Endodermal cell (in vitro differentiated cells): ENCODE data around the gene STX18. TPM values are rescaled to one million over a fixed set of nuclear protein-coding genes. Genes with fewer than 3 reads are reported as not detected.

Experiments
- DNase-seq: peaks from one replicate; pipeline ENCODE4 v3.0.0-alpha.2; 2017
- H3K27ac ChIP-seq: 2 replicates; pipeline ENCODE4 v1.5.1; 2013; ENCODE audit warnings: mild to moderate bottlenecking, low read depth, low read length, moderate library complexity
- H3K27me3 ChIP-seq: 2 replicates; pipeline ENCODE4 v1.6.1; 2013; ENCODE audit warnings: mild to moderate bottlenecking, low read length, moderate library complexity; ENCODE audit not compliant: insufficient read depth, control insufficient read depth, poor library complexity, severe bottlenecking
- H3K36me3 ChIP-seq: 2 replicates; pipeline ENCODE4 v1.7.0; 2013; ENCODE audit warnings: mild to moderate bottlenecking, low read length, moderate library complexity; ENCODE audit not compliant: control insufficient read depth, insufficient read depth
- H3K4me1 ChIP-seq: one replicate; pipeline ENCODE4 v1.7.0; 2013; ENCODE audit warnings: low read length; ENCODE audit not compliant: control insufficient read depth, insufficient read depth
- H3K4me3 ChIP-seq: 2 replicates; pipeline ENCODE4 v1.5.1; 2013; ENCODE audit warnings: mild to moderate bottlenecking, low read length, moderate library complexity
- H3K9ac ChIP-seq: 2 replicates; pipeline ENCODE4 v1.6.1; 2013; ENCODE audit warnings: mild to moderate bottlenecking, low read length, moderate library complexity; ENCODE audit not compliant: poor library complexity, severe bottlenecking; ENCODE audit errors: extremely low read depth
- H3K9me3 ChIP-seq: 2 replicates; pipeline ENCODE4 v1.6.1; 2013; ENCODE audit warnings: mild to moderate bottlenecking, low read length, moderate library complexity; ENCODE audit not compliant: control insufficient read depth
- H3K27ac Mint-ChIP-seq: 2 replicates; pipeline ENCODE4 v1.8.0; 2020; ENCODE audit warnings: mixed read lengths
- H3K27me3 Mint-ChIP-seq: 2 replicates; pipeline ENCODE4 v1.8.0; 2021; ENCODE audit warnings: mild to moderate bottlenecking, mixed read lengths; ENCODE audit not compliant: insufficient read depth
- H3K36me3 Mint-ChIP-seq: 2 replicates; pipeline ENCODE4 v1.8.0; 2020; ENCODE audit warnings: low read depth, mixed read lengths
- H3K4me1 Mint-ChIP-seq: 2 replicates; pipeline ENCODE4 v1.8.0; 2020; ENCODE audit warnings: mixed read lengths
- H3K4me3 Mint-ChIP-seq: 2 replicates; pipeline ENCODE4 v1.8.0; 2020; ENCODE audit warnings: mild to moderate bottlenecking, moderate library complexity, mixed read lengths
- H3K9me3 Mint-ChIP-seq: 2 replicates; pipeline ENCODE4 v1.8.0; 2020; ENCODE audit warnings: mild to moderate bottlenecking, mixed read lengths
- CTCF ChIP-seq: fragments of 200-600 bp; sonication (generic); conservative IDR thresholded peaks from 2 replicates; pipeline ENCODE4 v1.5.0; 2021; ENCODE audit warnings: antibody characterized with exemption, mild to moderate bottlenecking
- WGBS, 2 experiments: methylation state at CpG; one replicate each; pipeline versions ENCODE4 v1.1.5 to v1.1.7; 2013; ENCODE audit warnings: missing lambda C conversion rate in 2 of 2, mixed read lengths in 1 of 2; ENCODE audit not compliant: insufficient coverage in 1 of 2, insufficient read length in 1 of 2; 5-methylcytosine and 5-hydroxymethylcytosine counted together
- total RNA-seq, 2 donors: library from RNA; stranded (reverse); fragmentation: NEBNext Ultra II Directional in 1 of 2; extraction: Animal tissue kit (Norgen Biotek cat#: 25700) in 1 of 2; gene quantifications; 2 replicates in 1 of 2; 3 replicates in 1 of 2; pipeline ENCODE4 v1.2.1, GENCODE V29; 2021

Gene STX18
- total RNA-seq, 2 donors from 2014 or later, result 26.9 to 33.3 TPM

- Mint-ChIP-seq H3K27me3 (no peaks in the 10 kb centered on the region), H3K4me1 (peaks cover 22% of the 10 kb centered on the region), H3K36me3 (no peaks in the 10 kb centered on the region), H3K27ac (no peak overlapping the region), H3K9me3 (no peaks in the 10 kb centered on the region), H3K4me3 (no peak overlapping the region)
- 71 to 77% methylated on average over 2 to 3 of the region's 3 CpGs for WGBS, 2 experiments
- Histone ChIP-seq H3K9me3 (no peaks in the 10 kb centered on the region), H3K36me3 (no peaks in the 10 kb centered on the region), H3K4me3 (no peak overlapping the region), H3K27me3 (no peaks in the 10 kb centered on the region), H3K9ac (no peak overlapping the region), H3K4me1 (no peaks in the 10 kb centered on the region), H3K27ac (peak overlapping the region; percentile 96)
- no peak for TF ChIP-seq CTCF
- DNase-seq, result no peak
These were observed 60.4 kb downstream of the STX18 start for GRCh38 chr4:4481399-4481994.

GRCh38 chr4:4480685-4481398, 61.0 kb downstream of the STX18 start:
- no peak overlapping the region for H3K9ac ChIP-seq
- no peak overlapping the region for H3K4me3 Mint-ChIP-seq
- H3K4me3 ChIP-seq, result no peak overlapping the region
- H3K27ac Mint-ChIP-seq, result no peak overlapping the region
- no peaks in the 10 kb centered on the region for H3K36me3 ChIP-seq
- H3K27ac ChIP-seq, result peak overlapping the region; percentile 96
- no peak for DNase-seq
- H3K27me3 Mint-ChIP-seq, result no peaks in the 10 kb centered on the region
- H3K9me3 Mint-ChIP-seq, result no peaks in the 10 kb centered on the region
- H3K9me3 ChIP-seq, result no peaks in the 10 kb centered on the region
- peaks cover 22% of the 10 kb centered on the region for H3K4me1 Mint-ChIP-seq
- TF ChIP-seq CTCF, result peak; percentile 67
- WGBS, 2 experiments, result 13 to 54% methylated on average over 5 to 6 of the region's 6 CpGs
- H3K4me1 ChIP-seq, result no peaks in the 10 kb centered on the region
- no peaks in the 10 kb centered on the region for H3K27me3 ChIP-seq
- no peaks in the 10 kb centered on the region for H3K36me3 Mint-ChIP-seq

- Mint-ChIP-seq H3K4me1 (peaks cover 22% of the 10 kb centered on the region), H3K4me3 (no peak overlapping the region), H3K9me3 (no peaks in the 10 kb centered on the region), H3K27ac (no peak overlapping the region), H3K27me3 (no peaks in the 10 kb centered on the region), H3K36me3 (no peaks in the 10 kb centered on the region)
- Histone ChIP-seq H3K4me1 (no peaks in the 10 kb centered on the region), H3K27me3 (no peaks in the 10 kb centered on the region), H3K9me3 (no peaks in the 10 kb centered on the region), H3K9ac (no peak overlapping the region), H3K27ac (peak overlapping the region; percentile 96), H3K4me3 (no peak overlapping the region), H3K36me3 (no peaks in the 10 kb centered on the region)
- 73 to 75% methylated on average over 6 to 7 of the region's 7 CpGs for WGBS, 2 experiments
- peak; percentile 71 for DNase-seq
- TF ChIP-seq CTCF, result no peak
These were observed 61.6 kb downstream of the STX18 start for GRCh38 chr4:4480205-4480604.
